Activated T-cell treated with anti-CD3 and anti-CD28 coated beads for 24 hours (primary cell): Measurements from ENCODE around the gene ARMH3.

Source experiments
- DNase-seq: peaks from one replicate; pipeline ENCODE4 v3.0.0-alpha.2; 2020; ENCODE audit warnings: low read depth

The ARMH3 gene

DNA sequence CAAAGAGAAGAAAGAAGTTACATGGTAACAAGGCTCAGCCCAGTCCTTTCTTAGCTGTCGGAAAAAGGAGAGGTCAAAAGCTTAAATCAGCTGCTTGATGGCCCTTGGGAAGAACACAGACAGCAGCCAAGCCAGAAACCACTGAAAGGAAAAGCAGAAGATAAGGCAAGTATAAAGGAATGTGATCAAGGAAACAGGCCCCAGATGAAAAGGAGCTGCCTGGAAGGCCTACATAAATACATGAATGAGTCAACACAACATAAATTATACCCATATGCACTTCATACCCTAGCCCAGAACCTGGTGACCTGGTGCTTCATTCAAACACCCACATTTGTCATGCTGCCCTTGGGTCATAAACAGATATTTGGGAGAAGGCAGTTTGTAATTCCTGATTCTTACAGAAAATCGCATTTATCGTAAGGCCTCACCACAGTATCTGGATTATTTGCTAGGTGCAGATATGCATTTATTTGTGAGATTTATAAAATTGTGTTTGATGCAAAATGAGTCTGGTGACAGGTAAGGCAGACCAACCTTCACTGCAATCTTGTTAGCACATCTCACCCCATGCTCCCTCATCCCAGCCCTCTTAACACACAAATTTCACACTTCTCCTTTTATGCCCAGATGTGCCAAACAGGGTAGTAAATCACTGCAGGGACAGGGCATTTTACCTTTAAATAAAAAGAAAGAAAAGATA lies 117.5 kb downstream of the ARMH3 start:
- no peak for DNase-seq

DNA sequence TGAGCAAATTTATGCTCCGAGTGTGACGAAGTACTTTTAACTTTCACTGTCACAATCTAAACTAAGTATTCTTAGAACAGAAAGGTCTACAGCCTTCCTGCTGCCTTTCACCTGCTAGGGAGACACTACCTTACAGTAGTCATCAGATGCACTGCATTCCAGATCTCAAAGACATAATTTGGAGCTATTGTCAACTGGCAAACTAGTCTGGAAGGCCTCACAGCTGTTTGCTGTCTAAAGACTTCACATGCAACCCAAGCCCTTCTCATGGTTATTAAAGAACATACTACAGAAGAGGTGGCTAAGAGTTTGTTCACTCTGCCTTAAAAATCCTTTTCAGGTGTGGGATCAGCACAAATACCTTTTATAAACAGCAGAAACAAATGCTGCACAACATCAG lies 120.5 kb downstream of the ARMH3 start:
- no peak for DNase-seq

DNA sequence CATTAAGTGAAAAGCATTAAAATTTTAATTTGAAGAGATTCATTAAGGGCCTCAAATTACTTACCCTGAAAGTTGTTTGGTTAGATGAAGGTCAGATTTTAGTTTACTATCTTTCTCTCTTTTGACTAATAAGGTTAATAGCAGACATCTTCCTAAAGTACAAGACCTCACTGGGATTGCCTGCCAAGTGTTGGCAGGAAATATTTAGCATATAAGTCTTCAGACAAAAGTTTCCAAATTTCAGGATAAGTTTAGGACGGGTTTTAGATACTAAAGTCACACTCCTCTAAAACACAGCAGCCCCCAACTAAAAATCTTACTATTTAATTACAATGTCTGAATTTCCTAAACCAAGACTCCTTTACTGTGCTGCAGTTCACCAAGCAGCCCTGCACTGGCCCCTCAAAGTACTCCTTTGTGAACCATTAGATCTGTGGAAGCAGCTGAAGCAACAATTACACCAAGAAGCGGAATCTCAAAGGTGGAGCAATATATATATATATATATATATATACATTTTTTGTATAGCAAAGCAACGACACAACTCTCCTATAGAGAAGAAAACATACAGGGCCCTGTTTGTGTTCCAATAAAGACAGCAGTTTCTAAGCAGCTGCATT lies 121.2 kb downstream of the ARMH3 start:
- no peak for DNase-seq

DNA sequence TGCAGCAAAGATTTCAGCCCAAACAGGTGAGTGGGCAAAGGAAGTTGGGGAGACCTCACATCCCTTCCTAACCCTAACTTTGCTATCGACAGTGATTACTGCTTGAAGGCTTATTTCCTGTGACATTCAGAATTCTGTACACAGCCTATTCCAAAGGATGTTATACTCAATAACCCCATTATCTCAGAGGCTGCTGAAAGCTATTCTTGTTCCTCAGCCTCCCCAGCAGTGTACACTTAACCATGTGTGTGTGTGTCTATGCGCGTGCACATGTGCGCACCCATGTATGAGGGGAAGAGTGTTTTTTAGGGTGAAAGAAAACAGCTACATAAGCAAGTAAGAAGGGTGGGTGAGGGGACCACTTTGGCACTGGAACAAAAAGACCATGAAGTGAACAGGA lies 122.0 kb downstream of the ARMH3 start:
- no peak for DNase-seq

DNA sequence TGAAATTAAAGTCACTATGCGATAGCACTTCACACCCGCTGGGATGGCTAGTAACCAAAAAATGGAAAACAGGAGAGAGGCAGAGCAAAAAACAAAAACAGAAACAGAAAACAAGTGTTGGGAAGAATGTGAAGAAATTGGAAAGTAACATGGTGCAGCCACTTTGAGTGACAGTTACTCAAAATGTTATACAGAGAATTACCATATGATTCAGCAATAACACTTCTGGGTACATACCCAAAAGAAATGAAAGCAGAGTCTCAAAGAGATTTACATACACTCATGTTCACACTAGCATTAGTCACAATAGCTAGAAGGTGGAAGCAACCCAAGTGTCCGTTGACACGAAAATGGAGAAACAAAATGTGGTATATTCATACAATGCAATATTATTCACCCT lies 123.8 kb downstream of the ARMH3 start:
- DNase-seq = no peak

DNA sequence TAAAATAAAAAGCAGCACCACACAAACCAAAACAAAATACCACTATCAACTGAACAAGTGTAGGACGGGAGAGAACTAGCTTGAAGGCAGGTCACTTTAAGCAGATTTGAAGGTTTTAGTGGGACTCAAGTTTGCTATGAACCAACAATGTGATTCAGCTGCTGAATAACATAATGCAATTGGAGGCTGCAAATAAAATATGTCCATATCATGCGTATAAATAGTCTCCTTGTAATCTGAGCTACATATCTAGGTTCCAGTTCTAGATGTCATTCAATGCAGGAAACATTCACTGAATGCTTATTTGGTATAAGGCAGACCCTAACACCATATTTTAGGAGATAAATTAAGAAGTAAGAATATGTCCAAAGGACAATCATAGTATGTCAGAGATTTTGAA lies 130.9 kb downstream of the ARMH3 start:
- no peak for DNase-seq

DNA sequence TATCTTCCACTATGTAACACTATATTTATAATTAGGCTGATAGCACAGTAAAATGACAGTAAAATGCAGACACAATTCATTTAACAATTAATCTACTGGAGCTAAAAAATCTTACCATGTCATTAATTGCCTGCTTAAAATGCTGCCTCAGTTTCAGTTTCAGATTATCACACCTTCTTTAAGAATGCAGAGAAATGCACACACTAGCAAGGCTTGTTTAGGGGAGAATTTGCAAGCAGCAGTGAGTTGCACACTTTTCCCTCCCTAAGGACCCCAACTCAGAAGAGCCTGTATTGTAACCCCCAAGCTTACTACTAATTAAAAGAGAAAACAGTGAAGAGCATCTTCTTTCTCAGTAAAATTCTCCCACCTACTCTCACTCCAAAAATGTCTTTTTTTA lies 132.7 kb downstream of the ARMH3 start:
- no peak for DNase-seq

DNA sequence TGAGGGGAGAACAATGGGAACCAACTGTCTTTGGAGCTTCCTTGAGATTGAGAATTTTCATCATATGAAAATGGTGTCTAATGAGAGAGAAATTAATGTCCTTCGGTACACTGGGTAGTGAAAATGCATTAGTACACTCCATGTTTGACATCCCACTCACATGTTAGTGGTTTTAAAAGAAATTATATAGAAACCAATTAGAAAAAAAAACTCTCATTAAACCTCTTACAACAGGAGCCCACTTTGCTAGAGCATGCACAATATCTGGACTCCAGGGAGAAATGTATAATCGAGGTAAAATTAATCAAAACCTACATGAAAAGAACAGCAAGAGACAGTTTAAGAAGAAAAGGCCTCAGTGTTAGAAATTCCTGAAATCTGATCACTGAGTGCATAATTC lies 133.1 kb downstream of the ARMH3 start:
- no peak for DNase-seq

DNA sequence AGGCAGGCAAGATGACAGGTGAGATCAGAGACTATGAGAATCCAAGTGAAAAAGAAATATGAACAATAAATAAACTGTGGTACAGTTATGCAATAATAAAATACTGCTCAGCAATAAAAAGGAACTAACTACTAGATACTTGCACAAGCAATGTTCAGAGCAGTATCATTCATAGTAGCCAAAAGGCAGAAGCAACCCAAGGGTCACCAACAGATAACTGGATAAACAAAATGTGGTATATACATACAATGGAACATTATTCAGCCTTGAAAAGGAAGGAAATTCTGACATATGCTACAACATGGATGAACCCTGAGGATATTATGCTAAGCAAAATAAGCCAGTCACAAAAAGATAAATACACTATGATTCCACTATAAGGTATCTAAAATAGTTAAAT lies 135.4 kb downstream of the ARMH3 start:
- DNase-seq = no peak

DNA sequence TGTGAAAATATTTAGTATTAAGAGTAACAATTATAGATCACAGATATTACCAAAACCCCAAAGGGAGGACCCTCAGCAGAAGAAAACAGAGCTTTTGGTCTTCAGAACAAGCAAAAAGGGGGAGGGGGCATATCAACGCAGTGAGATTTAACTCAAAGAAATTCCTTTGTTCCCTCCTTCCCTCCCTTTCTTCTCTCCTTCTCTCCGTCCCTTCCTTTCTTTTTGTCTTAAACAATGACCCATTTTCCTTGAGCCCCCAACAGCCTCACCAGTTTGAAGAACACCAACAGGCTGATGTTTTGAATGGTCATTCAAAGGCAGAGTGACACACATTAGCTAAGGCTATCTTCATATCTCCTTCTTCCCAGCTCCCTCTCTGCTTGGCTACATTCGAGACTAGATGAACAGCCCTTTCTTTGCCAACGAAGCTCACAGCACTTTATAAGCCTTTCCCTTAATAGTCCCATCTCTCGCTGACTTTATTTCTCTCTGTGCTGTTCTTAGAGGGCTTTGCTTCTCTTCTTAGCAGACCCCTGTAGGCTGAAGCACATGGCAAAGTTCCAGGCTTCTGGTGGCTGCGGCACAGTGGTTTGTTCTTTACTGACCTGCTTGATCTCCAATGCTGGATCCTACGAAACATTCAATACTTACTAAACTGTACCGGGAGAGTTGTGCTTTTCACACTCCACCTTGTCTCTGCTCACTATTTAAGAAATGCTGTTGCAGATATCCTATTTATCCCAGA lies 136.8 kb downstream of the ARMH3 start:
- no peak for DNase-seq

DNA sequence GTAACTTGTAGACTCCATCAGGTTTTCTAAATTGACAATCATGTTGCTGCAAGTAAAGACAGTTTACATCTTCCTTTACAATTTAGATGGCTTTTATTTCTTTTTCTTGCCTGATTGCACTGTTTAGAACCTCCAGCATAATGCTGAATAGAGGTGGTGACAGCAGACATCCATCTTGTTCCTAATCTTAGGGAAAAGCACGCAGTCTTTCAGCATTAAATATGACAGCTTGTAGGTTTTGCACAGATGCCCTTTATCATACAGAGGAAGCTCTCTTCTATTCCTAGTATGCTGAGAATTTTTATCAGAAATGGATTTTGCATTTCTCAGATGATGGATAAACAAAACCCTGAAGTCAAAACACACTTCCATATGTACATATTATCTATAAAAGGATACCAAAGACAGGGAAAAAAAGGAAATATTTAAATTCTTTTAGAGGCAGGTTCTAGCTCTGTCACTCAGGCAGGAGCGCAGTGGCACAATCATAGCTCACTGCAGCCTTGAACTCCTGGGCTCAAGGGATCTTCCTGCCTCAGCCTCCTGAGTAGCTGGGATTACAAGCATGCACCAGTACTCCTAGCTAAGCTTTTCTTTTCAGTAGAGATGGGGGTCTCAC lies 143.3 kb downstream of the ARMH3 start:
- DNase-seq = no peak

DNA sequence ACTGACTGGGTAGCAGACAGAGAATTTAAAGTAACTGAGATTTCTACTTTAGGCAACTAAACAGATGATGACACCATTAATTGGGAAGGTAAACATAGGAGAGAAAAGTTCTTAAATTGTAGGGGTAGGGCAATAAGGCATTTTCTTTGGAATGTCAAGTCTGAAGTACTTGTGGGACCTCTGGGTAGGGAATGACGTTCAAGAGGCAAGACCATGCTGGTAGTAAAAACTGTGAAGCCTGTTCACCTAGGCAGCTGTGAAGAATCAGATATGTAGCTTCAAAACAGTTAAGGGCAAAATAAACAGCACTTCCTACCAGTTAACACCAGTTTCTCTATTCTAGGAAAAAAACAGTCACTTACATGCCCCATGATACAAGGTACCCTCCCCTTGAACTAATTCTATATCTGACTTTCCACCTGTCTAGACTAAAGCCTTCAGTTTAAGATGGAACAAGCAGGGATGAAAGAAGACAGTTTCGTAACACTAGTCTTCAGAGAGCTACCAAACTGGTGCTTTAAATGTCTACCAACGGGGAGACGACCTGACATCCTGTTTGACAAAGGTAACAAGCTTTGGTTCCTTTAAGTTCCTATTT lies 149.3 kb downstream of the ARMH3 start:
- no peak for DNase-seq

DNA sequence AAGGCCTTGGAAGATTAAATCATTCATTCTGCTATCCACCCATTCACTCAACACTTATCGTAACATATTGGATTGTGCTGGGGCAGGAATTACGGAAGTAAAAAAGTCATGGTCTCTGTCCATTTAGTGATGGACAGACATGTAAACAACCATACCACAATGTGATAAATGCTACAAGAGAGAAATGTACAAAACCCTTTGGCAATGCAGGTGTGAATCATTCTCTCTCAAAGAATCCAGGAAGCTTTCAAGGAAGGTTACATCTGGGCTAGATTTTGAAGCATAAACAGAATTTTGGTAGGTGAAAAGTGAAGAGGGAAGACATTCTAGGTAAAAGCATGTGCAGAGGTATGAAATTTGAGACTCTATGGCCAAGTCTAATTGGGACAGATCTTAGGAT lies 150.7 kb downstream of the ARMH3 start:
- DNase-seq = no peak

DNA sequence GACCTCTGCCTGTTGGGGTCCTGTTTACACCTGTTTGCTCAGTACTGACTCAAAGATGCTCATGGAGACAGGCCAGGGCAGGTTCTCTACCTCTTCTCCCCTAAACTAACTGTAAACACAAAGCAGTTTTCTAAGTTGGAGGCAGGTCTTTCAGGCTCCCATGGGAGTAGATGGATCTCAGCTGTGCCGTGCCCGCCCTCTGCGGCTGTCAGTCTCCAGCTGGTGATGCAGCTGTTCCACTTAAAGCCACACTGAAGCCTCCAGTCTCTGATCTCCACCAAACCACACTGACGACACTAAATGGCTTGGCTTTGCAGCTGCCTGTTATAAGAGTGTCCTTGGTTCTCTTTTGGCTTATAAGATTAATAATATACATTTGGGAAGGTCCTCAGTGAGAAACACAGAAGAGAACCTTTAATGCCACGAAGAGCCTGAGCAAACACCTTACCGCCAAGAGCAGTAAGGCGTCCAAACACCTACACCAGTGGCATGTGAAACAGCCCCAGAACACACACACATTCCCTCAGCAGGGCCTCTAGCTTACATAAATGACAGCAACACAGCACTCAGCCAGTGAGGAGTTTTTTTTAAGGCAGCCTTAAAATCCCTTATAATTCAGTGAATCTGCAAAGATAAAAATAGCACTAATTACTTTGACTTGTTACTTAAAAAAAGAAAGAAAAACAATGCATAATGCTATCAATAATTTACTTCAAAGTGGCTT lies 152.0 kb downstream of the ARMH3 start:
- no peak for DNase-seq

DNA sequence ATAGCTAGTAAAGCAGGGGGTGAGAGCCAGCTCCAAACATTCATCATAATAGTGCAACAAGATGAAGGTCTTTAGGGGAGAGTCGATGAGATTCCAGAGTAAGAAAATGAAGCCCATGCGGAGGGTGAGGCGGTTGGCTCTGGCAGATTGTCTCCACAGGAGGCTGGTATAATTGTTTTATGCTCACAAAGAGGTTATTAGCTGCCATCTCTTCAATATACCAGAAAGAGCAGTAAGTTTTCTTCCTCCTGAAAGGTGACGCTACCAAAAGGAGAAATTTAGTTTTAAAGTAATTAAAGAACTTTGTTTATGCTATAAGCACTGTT lies 153.2 kb downstream of the ARMH3 start:
- no peak for DNase-seq

DNA sequence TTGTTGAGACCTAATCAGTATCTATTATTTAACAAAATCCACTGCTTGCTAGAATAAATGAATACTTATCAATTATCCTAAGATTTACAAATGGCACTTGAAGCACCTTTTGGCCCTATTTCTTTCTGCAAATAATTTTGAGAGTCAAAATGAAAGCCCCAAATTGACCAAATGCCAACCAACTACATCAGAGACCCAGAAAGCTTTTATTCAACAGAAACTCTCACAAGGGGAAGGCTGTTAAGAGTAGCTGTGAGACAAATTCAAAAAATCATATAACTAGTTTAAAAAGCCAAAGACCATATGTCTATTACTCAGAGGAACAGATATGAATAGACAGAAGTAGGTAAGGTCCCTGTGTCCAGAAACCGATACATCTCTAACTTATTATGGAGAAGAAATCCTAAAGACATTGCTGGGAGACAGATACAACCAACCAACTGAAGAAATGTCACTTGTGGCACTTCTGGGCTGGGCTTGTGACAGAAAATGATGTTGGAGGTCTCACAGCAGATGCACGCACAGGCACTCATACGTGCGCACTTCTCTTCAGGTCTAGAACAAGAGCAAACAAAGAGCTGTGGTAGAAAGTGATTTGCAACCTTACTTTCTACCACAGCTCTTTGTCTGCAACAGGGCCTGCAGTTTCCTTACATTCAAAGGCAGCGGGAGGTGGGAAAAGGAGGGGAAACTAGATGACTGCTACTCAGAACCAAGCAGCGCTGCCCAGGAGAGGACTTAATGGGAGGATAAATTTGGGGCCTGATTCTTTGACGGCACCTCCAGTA lies 153.7 kb downstream of the ARMH3 start:
- DNase-seq = no peak

DNA sequence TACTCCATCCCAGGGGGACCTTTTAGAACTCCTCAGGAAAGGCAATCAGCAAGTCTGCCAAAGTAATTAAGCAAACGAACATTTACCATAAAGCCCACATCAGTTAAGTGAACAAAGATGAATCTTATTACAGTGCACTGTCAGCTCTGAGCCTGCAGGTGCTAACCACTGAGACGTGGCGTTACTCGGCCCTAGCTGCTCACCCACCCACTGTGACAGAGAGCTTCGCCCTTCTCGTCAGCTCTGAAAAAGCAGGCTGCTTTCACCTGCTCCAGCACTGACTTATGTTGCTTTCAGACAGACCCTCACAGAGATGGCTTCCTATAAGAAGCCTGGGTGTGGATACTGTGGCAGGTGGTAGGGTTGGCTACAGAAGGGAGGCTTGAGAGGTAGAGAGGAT lies 154.6 kb downstream of the ARMH3 start:
- no peak for DNase-seq

DNA sequence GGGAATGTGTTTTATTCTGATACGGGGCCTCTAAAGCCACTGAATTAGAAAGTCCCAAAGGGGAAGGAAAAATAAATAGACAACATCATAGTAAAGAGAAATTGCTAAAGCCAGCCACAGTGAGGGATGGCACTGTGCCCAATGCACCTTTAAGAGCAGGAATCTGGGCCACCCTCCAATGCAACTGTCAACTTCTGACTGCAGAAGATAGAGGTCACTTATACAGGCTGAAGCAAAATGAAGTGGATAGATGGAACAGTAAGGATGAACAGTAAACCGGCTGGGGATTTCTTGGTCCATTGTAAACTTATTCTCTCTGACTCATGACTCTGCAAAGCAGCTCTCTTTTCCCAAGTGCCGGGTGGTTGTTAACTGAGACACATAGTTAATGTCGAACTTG lies 158.3 kb downstream of the ARMH3 start:
- DNase-seq = no peak

DNA sequence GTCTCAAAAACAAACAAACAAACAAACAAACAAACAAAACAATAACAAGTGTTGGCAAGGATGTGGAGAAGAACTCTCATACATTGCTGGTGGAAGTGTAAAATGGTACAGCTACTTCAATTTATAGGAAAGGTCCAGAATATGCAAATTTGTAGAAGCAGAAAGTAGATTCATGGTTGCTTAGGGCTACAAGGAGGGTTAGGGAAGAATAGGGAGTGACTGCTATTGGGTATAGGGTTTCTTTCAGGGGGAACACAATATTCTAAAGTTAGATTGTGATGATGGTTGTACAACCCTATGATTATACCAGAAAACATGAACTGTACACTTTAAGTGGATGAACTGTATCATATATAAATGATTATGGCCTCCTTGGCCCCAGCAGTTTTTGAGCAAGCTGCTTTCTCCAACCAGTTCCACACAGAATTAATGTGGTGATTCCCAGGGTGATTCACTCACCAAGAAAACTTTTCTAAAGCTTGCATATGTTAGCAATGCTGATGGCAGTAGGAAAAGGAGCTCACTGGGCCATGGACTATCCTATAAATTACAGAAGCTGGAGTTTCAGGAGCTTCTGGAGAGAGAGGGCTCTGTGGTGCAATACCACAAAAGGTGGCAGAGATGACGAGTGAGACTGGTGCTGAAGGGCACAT lies 159.6 kb downstream of the ARMH3 start:
- no peak for DNase-seq

DNA sequence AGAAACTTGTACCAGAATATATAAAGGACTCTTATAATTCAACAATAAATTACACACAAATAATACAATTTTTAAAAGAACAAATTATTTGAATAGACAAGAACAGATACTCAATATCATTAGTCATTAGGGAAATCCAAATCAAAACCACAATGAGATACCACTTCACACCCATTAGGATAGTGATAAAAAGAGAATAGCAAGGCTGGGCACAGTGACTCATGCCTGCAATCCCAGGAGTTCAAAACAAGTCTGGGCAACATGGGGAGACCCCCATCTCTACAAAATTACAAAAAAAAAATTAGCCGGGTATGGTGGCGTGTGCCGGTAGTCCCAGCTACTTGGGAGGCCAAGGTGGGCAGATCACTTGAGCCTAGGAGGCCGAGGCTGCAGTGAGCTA lies 160.2 kb downstream of the ARMH3 start:
- no peak for DNase-seq

DNA sequence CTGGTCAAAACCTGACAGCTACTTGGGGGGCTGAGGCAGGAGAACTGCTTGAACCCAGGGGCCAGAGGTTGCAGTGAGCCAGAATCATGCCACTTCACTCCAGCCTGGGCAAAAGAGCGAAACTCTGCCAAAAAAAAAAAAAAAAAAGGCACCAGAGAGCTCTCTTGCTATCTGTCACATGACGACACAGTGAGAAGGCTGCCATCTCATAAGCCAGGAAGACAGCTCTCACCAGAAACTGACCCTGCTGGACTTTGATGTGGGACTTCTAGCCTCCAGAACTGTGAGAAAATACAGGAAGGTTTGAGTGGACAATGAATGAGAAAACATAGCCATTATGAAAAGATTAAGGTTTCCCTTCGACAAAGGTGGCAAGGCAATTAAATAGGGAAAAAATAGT lies 161.2 kb downstream of the ARMH3 start:
- no peak for DNase-seq
